ENCODE measurements around the gene MTMR1.

GRCh38 chrX:150680974-150681373, 12.2 kb upstream of the MTMR1 start:
- TF ChIP-seq CTCF (IDR thresholded peaks at IDR 0.05; ENCODE audit: poor library complexity), result peak; percentile 45
- no peak for TF ChIP-seq EZH2 (IDR thresholded peaks at IDR 0.05; ENCODE audit: borderline replicate concordance)
- TF ChIP-seq EZH2phosphoT487 (IDR thresholded peaks at IDR 0.05; ENCODE audit: low read depth, severe bottlenecking, unreplicated experiment), result no peak
